LNCaP clone FGC (cell line): Measurements from ENCODE around the gene PLCH2.

ENCODE experiments used
- DNase-seq: peaks from one replicate; pipeline ENCODE4 v3.0.0-alpha.2; 2011; ENCODE audit warnings: low read depth
- H3K4me3 ChIP-seq: 2 replicates; pipeline ENCODE4 v1.5.1; 2011; ENCODE audit warnings: mild to moderate bottlenecking, low read depth, low read length, control low read depth
- TF ChIP-seq, protein P1 (sequence below): IDR thresholded peaks from 2 replicates; pipeline ENCODE4 v1.5.1; 2012; ENCODE audit warnings: mild to moderate bottlenecking; ENCODE audit not compliant: control insufficient read depth, insufficient read depth; ENCODE audit errors: extremely low read depth

PLCH2 gene

DNA sequence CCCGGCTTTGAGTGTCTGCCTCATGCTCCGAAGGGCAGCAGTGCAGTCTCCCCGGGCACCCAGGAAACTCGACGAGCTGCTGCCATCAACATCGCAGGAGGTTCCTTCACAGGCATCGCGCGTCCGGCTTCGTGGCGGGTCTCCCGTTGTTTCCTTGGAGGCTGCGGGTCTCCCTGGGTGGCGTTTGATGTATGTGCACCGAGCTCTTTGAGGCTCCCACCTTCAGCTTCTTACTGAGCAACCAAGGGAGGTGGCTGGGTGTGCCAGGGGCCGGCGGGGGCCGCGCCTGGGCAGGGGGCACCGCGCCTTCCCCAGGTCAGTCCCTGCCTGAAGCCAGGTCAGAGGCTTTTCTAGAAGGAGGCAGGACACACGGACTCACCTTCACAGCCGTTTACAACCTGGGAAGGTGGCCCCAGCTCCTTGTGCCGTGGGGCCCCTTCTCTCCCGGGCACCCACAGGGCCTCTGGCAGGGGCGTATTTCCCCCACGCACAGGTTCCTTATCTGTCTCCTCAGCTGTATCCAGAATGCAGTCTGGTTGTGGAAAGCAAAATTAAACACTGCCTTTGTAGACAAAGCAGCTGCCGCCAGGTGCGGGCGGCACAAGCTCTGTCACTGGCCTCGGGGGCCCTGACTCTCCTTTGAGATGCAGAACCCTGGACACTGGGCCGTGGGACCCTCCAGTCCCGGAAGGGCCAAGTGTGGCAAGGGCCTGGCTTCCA, 42.0 kb upstream of the PLCH2 start:
- no peak overlapping the region for H3K4me3 ChIP-seq
- TF ChIP-seq, protein P1, sequence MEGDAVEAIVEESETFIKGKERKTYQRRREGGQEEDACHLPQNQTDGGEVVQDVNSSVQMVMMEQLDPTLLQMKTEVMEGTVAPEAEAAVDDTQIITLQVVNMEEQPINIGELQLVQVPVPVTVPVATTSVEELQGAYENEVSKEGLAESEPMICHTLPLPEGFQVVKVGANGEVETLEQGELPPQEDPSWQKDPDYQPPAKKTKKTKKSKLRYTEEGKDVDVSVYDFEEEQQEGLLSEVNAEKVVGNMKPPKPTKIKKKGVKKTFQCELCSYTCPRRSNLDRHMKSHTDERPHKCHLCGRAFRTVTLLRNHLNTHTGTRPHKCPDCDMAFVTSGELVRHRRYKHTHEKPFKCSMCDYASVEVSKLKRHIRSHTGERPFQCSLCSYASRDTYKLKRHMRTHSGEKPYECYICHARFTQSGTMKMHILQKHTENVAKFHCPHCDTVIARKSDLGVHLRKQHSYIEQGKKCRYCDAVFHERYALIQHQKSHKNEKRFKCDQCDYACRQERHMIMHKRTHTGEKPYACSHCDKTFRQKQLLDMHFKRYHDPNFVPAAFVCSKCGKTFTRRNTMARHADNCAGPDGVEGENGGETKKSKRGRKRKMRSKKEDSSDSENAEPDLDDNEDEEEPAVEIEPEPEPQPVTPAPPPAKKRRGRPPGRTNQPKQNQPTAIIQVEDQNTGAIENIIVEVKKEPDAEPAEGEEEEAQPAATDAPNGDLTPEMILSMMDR, result no peak
- no peak for DNase-seq

DNA sequence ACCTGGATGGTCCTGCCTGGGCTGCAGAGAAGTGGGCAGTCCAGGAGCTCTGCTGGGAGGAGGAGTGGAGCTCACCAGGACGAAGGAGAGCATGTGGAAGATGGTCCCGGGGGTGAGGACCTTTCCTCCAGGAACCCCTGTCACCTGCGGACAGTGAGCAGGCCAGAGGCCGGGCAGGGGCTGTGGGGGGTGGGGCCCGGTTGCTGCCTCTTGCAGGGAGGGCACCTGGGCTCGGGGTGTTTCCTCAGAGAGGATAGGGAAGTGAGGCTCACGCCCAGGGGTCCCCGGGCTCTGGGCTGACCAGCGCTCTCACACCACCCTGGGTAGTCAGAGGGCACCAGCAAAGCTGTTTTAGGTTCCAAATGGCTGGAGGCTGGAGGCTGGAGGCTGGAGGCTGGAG, 41.0 kb upstream of the PLCH2 start:
- H3K4me3 ChIP-seq, result no peak overlapping the region
- no peak for DNase-seq
- TF ChIP-seq, protein P1, result no peak

DNA sequence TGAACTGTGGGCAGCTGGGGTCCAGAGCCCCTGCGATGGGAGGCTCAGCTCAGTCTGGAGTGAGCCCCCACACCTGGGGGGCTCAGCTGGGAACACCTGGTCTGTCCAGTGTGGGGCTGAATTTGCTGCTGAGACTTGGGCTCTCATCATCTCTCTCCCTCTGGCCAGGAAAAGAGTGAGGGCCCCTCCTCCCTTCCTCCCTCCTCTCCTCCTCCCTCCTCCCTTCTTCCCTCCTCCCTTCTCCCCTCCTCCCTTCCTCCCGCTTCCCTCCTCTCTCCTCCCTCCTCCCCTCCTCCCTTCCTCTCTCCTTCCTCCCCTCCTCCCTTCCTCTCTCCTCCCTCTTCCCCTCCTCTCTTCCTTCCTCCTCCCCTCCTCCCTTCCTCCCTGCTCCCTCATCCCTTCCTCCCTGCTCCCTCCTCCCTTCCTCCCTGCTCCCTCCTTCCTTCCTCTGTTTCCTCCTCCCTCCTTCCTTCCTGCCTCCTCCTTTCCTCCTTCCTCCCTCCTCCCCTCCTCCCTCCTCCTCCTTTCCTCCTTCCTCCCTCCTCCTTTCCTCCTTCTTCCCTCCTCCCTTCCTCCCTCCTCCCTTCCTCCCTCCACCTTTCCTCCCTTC, 40.2 kb upstream of the PLCH2 start:
- TF ChIP-seq, protein P1, result no peak
- no peak overlapping the region for H3K4me3 ChIP-seq
- no peak for DNase-seq

DNA sequence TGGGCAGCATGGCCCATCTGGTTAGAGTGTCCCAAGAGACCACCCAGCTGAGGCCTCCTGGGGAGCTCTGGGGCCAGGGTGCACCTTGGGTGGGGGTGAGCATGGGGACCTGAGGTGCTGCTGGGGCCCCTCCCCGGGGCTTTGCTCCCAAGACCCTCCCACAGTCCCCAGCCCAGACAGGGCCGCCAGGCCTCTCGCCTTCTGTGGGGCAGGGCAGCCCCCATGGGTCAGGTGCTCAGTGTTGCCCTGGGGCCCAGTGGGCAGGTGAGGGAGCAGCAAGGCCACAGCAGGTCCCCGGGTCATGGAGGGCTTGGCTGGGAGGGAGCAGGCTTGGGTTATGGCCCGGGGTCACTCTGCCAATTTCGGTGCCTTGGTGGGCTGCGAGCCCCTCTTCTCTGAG, 39.2 kb upstream of the PLCH2 start:
- H3K4me3 ChIP-seq, result no peak overlapping the region
- TF ChIP-seq, protein P1, result no peak
- DNase-seq, result no peak

DNA sequence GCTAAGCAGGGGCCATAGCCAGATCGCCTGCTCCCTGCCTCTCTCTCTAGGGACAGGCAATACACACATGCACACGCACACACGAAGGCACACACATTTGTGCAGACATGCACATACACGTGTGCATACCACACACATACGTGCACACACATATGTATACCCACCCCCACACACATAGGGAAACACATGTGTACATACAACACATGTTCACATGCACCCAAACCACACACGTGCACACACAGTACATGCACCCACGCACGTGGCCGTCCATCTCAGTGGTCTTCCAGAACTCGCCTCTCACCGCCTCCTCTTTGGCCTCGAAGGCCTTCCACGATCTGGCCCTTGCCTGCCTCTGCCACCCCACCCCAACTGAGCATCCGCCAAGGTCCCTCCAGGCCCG, 38.5 kb upstream of the PLCH2 start:
- DNase-seq, result no peak
- TF ChIP-seq, protein P1, result no peak

GRCh38 chr1:2438038-2438437, 38.1 kb upstream of the PLCH2 start:
- TF ChIP-seq, protein P1, result no peak
- DNase-seq, result peak; percentile 83
- no peak overlapping the region for H3K4me3 ChIP-seq

More for the DNA sequence above, 38.5 kb upstream of the PLCH2 start:
- H3K4me3 ChIP-seq, result no peak overlapping the region
